ENCODE measurements around the gene ULBP3.

The ULBP3 gene

DNA sequence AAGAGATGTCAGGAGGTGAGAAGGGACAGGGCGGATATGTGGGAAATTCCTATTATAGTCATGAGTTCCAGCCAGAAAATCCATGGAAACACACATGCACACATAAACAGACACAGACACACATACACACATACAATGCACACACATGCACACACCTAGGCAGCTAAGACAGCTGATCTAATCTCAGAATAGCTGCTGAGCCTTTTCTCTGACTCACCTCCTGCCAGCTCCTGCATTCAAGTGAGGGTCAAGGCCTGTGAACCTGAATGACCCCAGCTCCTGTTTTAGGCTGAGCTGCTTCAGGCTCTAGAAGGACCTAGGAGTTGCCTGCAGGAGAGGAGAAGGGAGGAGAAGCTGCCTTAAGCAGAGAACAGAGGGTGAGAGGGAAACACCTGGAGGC is 22.0 kb downstream of the ULBP3 start:
- no peak overlapping the region for H3K9ac ChIP-seq (ENCODE audit: low read depth, low read length, poor library complexity, severe bottlenecking)
- H3K27me3 ChIP-seq (ENCODE audit: insufficient read depth, low read length, poor library complexity, severe bottlenecking) = no peaks in the 10 kb centered on the region
- no peak overlapping the region for H3K4me3 ChIP-seq (ENCODE audit: low read length, poor library complexity, severe bottlenecking)
- no peaks in the 10 kb centered on the region for H4K20me1 ChIP-seq (ENCODE audit: insufficient read depth, low read length, poor library complexity, severe bottlenecking)
- H3K36me3 ChIP-seq (ENCODE audit: insufficient read depth, low read length) = no peaks in the 10 kb centered on the region
- peaks cover 17% of the 10 kb centered on the region for H3K4me1 ChIP-seq (ENCODE audit: insufficient read depth, low read length, poor library complexity, severe bottlenecking)
- no peaks in the 10 kb centered on the region for H3K9me2 ChIP-seq (replicated peaks; ENCODE audit: low read depth, low read length)
- no peak for TF ChIP-seq EZH2phosphoT487 (IDR thresholded peaks at IDR 0.05; ENCODE audit: borderline replicate concordance)
- TF ChIP-seq, protein P1, sequence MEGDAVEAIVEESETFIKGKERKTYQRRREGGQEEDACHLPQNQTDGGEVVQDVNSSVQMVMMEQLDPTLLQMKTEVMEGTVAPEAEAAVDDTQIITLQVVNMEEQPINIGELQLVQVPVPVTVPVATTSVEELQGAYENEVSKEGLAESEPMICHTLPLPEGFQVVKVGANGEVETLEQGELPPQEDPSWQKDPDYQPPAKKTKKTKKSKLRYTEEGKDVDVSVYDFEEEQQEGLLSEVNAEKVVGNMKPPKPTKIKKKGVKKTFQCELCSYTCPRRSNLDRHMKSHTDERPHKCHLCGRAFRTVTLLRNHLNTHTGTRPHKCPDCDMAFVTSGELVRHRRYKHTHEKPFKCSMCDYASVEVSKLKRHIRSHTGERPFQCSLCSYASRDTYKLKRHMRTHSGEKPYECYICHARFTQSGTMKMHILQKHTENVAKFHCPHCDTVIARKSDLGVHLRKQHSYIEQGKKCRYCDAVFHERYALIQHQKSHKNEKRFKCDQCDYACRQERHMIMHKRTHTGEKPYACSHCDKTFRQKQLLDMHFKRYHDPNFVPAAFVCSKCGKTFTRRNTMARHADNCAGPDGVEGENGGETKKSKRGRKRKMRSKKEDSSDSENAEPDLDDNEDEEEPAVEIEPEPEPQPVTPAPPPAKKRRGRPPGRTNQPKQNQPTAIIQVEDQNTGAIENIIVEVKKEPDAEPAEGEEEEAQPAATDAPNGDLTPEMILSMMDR (conservative IDR thresholded peaks at IDR 0.05; ENCODE audit: low read length) = no peak
- no peaks in the 10 kb centered on the region for H3K79me2 ChIP-seq (ENCODE audit: insufficient read depth, low read length)
- H3K9me3 ChIP-seq (ENCODE audit: insufficient read depth, low read depth, low read length) = no peaks in the 10 kb centered on the region
- H2AFZ ChIP-seq (ENCODE audit: low read length) = no peak overlapping the region
- H3F3A ChIP-seq (ENCODE audit: low read depth) = no peaks in the 10 kb centered on the region
- no peak overlapping the region for H3K4me2 ChIP-seq (ENCODE audit: low read depth, low read length, poor library complexity, severe bottlenecking)

DNA sequence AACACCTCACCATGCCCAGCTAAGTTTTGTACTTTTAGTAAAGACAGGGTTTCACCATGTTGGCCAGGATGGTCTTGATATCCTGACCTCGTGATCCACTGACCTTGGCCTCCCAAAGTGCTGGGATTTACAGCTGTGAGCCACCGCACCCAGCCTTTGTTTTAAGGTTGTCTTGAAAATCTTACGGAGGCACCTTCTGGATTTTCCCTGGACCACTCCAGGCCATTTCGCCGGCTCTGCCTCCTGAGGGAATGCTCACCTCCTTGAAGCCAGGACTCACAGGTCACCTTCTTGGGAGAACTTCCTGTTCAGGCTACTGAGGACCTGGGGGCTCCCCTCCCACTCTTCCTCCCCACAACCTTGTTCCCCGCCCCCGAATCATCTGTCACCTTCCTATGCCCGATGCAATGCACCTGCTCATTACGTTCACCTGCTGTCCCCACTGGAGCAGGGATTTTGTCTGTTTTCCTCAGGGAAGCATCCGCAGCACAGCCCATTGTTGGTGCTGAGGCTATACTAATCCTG is 24.2 kb downstream of the ULBP3 start:
- no peaks in the 10 kb centered on the region for H3K36me3 ChIP-seq (ENCODE audit: insufficient read depth, low read length)
- H3K9me3 ChIP-seq (ENCODE audit: insufficient read depth, low read depth, low read length) = no peaks in the 10 kb centered on the region
- TF ChIP-seq, protein P1 (conservative IDR thresholded peaks at IDR 0.05; ENCODE audit: low read length) = no peak
- TF ChIP-seq EZH2phosphoT487 (IDR thresholded peaks at IDR 0.05; ENCODE audit: borderline replicate concordance) = no peak
- H3K79me2 ChIP-seq (ENCODE audit: insufficient read depth, low read length) = no peaks in the 10 kb centered on the region
- H2AFZ ChIP-seq (ENCODE audit: low read length) = no peak overlapping the region
- H4K20me1 ChIP-seq (ENCODE audit: insufficient read depth, low read length, poor library complexity, severe bottlenecking) = no peaks in the 10 kb centered on the region
- H3F3A ChIP-seq (ENCODE audit: low read depth) = no peaks in the 10 kb centered on the region
- no peak overlapping the region for H3K4me3 ChIP-seq (ENCODE audit: low read length, poor library complexity, severe bottlenecking)
- no peaks in the 10 kb centered on the region for H3K27me3 ChIP-seq (ENCODE audit: insufficient read depth, low read length, poor library complexity, severe bottlenecking)
- H3K4me2 ChIP-seq (ENCODE audit: low read depth, low read length, poor library complexity, severe bottlenecking) = no peak overlapping the region
- H3K9me2 ChIP-seq (replicated peaks; ENCODE audit: low read depth, low read length) = no peaks in the 10 kb centered on the region
- H3K9ac ChIP-seq (ENCODE audit: low read depth, low read length, poor library complexity, severe bottlenecking) = no peak overlapping the region
- peaks cover 5% of the 10 kb centered on the region for H3K4me1 ChIP-seq (ENCODE audit: insufficient read depth, low read length, poor library complexity, severe bottlenecking)

DNA sequence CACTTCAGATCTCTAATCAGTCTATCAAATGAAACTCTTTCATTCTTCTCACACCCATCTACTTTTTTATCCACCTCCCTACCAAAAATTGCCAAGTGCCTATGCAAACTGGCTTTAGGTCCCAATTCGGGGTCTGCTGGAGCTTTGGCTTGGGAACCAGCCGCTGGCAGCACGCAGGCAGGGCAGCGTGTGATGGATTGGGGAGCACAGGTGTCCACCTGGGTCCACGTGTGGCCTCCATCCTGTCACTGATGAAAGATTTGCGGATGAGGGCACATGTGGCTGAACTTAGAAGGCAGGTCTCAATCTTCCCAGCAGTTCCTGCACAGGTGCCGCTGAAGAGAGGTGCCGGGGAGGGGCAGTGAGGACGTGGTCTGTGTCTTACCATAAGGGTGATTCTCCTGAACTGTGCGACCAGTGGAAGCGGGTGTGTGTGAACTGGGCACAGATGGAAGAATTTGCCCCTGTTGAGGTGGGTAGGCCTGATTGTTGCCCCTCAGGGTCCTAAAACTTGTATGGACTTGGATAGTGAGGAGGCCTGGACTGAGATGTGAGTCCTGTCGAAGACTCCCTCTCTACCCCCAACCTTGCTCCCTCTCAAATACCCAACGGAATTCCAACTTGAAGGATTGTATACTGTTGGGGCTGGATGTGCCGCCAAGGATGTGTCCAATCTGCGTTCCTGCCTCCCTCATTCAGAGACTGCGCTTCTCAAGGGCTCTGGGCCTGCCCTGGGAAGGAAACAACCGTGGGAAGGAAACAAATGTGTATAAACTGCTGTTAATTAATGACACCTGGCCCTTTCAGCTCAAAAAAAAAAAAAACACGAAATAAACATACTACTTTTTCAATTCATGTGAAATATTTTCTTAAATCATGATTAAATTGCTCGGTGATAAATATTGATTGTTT is 25.2 kb downstream of the ULBP3 start:
- Histone ChIP-seq H3K4me1 (ENCODE audit: insufficient read depth, low read length, poor library complexity, severe bottlenecking) (peaks cover 5% of the 10 kb centered on the region), H4K20me1 (ENCODE audit: insufficient read depth, low read length, poor library complexity, severe bottlenecking) (no peaks in the 10 kb centered on the region), H3K79me2 (ENCODE audit: insufficient read depth, low read length) (no peaks in the 10 kb centered on the region), H3K4me3 (ENCODE audit: low read length, poor library complexity, severe bottlenecking) (no peak overlapping the region), H3K27me3 (ENCODE audit: insufficient read depth, low read length, poor library complexity, severe bottlenecking) (no peaks in the 10 kb centered on the region), H3K9me3 (ENCODE audit: insufficient read depth, low read depth, low read length) (no peaks in the 10 kb centered on the region), H3K9ac (ENCODE audit: low read depth, low read length, poor library complexity, severe bottlenecking) (no peak overlapping the region), H3K9me2 (replicated peaks; ENCODE audit: low read depth, low read length) (no peaks in the 10 kb centered on the region), H2AFZ (ENCODE audit: low read length) (no peak overlapping the region), H3K36me3 (ENCODE audit: insufficient read depth, low read length) (no peaks in the 10 kb centered on the region), H3K4me2 (ENCODE audit: low read depth, low read length, poor library complexity, severe bottlenecking) (no peak overlapping the region), H3F3A (ENCODE audit: low read depth) (no peaks in the 10 kb centered on the region)
- TF ChIP-seq, protein P1 (conservative IDR thresholded peaks at IDR 0.05; ENCODE audit: low read length) = no peak
